ENCODE measurements around the gene GAREM2.

DNA sequence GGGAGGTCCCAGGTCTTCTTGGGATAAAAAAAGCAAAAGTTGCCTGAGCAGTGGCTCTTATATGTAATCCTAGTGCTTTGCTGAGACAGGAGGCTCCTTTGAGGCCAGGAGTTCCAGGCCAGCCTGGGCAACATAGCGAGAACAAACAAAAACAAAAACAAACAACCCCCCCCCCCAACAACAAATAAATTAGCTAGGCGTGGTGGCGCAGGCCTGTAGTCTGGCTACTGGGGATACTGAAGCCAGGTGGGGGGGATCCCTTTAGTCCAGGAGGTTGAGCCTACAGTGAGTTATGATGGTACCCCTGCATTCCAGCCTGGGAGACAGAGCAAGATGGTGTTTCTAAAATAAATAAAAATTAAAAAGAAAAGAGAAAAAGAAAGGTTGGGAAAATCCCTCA is 5.4 kb downstream of the GAREM2 start:
- no peak for TF ChIP-seq POLR2A (conservative IDR thresholded peaks at IDR 0.05)
- TF ChIP-seq, protein P1, sequence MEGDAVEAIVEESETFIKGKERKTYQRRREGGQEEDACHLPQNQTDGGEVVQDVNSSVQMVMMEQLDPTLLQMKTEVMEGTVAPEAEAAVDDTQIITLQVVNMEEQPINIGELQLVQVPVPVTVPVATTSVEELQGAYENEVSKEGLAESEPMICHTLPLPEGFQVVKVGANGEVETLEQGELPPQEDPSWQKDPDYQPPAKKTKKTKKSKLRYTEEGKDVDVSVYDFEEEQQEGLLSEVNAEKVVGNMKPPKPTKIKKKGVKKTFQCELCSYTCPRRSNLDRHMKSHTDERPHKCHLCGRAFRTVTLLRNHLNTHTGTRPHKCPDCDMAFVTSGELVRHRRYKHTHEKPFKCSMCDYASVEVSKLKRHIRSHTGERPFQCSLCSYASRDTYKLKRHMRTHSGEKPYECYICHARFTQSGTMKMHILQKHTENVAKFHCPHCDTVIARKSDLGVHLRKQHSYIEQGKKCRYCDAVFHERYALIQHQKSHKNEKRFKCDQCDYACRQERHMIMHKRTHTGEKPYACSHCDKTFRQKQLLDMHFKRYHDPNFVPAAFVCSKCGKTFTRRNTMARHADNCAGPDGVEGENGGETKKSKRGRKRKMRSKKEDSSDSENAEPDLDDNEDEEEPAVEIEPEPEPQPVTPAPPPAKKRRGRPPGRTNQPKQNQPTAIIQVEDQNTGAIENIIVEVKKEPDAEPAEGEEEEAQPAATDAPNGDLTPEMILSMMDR (IDR thresholded peaks at IDR 0.05 in 2 of 3, conservative IDR thresholded peaks at IDR 0.05 in 1 of 3; ENCODE audit: insufficient read depth in 2 of 3, low read depth in 1 of 3, low read length in 3 of 3), result no peak
- TF ChIP-seq DNMT1 (IDR thresholded peaks at IDR 0.05), result no peak
- no peak for TF ChIP-seq ZBTB1 (CRISPR knock-in tag; IDR thresholded peaks at IDR 0.05; ENCODE audit: borderline replicate concordance, low read depth)
- TF ChIP-seq, protein P2, sequence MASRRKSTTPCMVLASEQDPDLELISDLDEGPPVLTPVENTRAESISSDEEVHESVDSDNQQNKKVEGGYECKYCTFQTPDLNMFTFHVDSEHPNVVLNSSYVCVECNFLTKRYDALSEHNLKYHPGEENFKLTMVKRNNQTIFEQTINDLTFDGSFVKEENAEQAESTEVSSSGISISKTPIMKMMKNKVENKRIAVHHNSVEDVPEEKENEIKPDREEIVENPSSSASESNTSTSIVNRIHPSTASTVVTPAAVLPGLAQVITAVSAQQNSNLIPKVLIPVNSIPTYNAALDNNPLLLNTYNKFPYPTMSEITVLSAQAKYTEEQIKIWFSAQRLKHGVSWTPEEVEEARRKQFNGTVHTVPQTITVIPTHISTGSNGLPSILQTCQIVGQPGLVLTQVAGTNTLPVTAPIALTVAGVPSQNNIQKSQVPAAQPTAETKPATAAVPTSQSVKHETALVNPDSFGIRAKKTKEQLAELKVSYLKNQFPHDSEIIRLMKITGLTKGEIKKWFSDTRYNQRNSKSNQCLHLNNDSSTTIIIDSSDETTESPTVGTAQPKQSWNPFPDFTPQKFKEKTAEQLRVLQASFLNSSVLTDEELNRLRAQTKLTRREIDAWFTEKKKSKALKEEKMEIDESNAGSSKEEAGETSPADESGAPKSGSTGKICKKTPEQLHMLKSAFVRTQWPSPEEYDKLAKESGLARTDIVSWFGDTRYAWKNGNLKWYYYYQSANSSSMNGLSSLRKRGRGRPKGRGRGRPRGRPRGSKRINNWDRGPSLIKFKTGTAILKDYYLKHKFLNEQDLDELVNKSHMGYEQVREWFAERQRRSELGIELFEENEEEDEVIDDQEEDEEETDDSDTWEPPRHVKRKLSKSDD (conservative IDR thresholded peaks at IDR 0.05; ENCODE audit: low read length), result no peak
- TF ChIP-seq GABPA (tag; conservative IDR thresholded peaks at IDR 0.05; ENCODE audit: low read depth), result no peak
- no peak for TF ChIP-seq SIRT6 (IDR thresholded peaks at IDR 0.05; ENCODE audit: low read depth, low read length)
